HepG2 (cell line): ENCODE data around the gene INHBB. TPM values are rescaled to one million over a fixed set of nuclear protein-coding genes. Genes with fewer than 3 reads are reported as not detected.

Experiments
- ARID2 ChIP-seq: sonication (generic); formaldehyde crosslinking; IDR thresholded peaks from 2 replicates; pipeline ENCODE4 v1.8.1; 2022; ENCODE audit warnings: mild to moderate bottlenecking, missing genetic modification reagents, borderline replicate concordance
- BHLHE40 ChIP-seq: IDR thresholded peaks from 2 replicates; pipeline ENCODE4 v1.6.1; 2011; ENCODE audit warnings: low read length, improper control_type of control experiment
- DNMT3B ChIP-seq: conservative IDR thresholded peaks from 2 replicates; pipeline ENCODE4 v1.6.1; 2016; ENCODE audit warnings: missing biosample characterization, control low read depth
- HIVEP1 ChIP-seq: sonication (generic); formaldehyde crosslinking; IDR thresholded peaks from 2 replicates; pipeline ENCODE4 v1.4.0; 2020; ENCODE audit warnings: mild to moderate bottlenecking, missing genetic modification reagents
- JDP2 ChIP-seq: sonication (generic); formaldehyde crosslinking; IDR thresholded peaks from 2 replicates; pipeline ENCODE4 v1.8.1; 2022; ENCODE audit warnings: missing genetic modification reagents, borderline replicate concordance
- KDM3A ChIP-seq: IDR thresholded peaks from 2 replicates; pipeline ENCODE4 v1.6.1; 2018; ENCODE audit warnings: low read depth, missing compliant biosample characterization
- MIER3 ChIP-seq: IDR thresholded peaks from 2 replicates; pipeline ENCODE4 v1.6.1; 2016; ENCODE audit warnings: missing compliant biosample characterization, borderline replicate concordance
- MIXL1 ChIP-seq: IDR thresholded peaks from 2 replicates; pipeline ENCODE4 v1.6.1; 2016
- PAWR ChIP-seq: sonication (generic); formaldehyde crosslinking; IDR thresholded peaks from 2 replicates; pipeline ENCODE4 v1.4.0; 2020; ENCODE audit warnings: missing genetic modification reagents, mild to moderate bottlenecking, borderline replicate concordance
- PRPF4 ChIP-seq: fragments of 200-400 bp; formaldehyde crosslinking; IDR thresholded peaks from 2 replicates; pipeline ENCODE4 v1.6.1; 2016; ENCODE audit warnings: low read length, low read depth; ENCODE audit not compliant: poor library complexity, severe bottlenecking
- PTBP1 ChIP-seq: fragments of 200-400 bp; formaldehyde crosslinking; IDR thresholded peaks from 2 replicates; pipeline ENCODE4 v1.6.1; 2018; ENCODE audit warnings: low read length, low read depth; ENCODE audit not compliant: poor library complexity, severe bottlenecking
- RFX1 ChIP-seq: fragments of 450-650 bp; IDR thresholded peaks from 2 replicates; pipeline ENCODE4 v1.6.1; 2017
- SMARCE1 ChIP-seq: fragments of 450-650 bp; IDR thresholded peaks from 2 replicates; pipeline ENCODE4 v1.6.1; 2017; ENCODE audit warnings: borderline replicate concordance
- ZNF101 ChIP-seq: sonication (generic); formaldehyde crosslinking; IDR thresholded peaks from 2 replicates; pipeline ENCODE4 v1.4.0; 2020; ENCODE audit warnings: mild to moderate bottlenecking, low read depth, missing genetic modification reagents, borderline replicate concordance
- ZNF136 ChIP-seq: sonication (generic); formaldehyde crosslinking; IDR thresholded peaks from 2 replicates; pipeline ENCODE4 v1.8.1; 2022; ENCODE audit warnings: low read depth, mild to moderate bottlenecking, moderate library complexity, missing genetic modification reagents
- ZNF616 ChIP-seq: sonication (generic); formaldehyde crosslinking; IDR thresholded peaks from 2 replicates; pipeline ENCODE4 v1.5.0; 2020; ENCODE audit warnings: low read depth, mild to moderate bottlenecking, missing genetic modification reagents
- ZNF790 ChIP-seq: sonication (generic); formaldehyde crosslinking; IDR thresholded peaks from 2 replicates; pipeline ENCODE4 v1.8.0; 2022; ENCODE audit warnings: missing genetic modification reagents, mild to moderate bottlenecking, borderline replicate concordance
- ZNF816 ChIP-seq: sonication (generic); formaldehyde crosslinking; IDR thresholded peaks from 2 replicates; pipeline ENCODE4 v1.8.0; 2022; ENCODE audit warnings: missing genetic modification reagents, mild to moderate bottlenecking, borderline replicate concordance
- polyA plus RNA-seq, 8 experiments: library from polyadenylated mRNA; depleted of rRNA in 3 of 8; stranded (reverse) in 7 of 8; unstranded in 1 of 8; fragments of >200 nt; fragmentation: Illumina TruSeq in 4 of 8; extraction: Trizol in 4 of 8; gene quantifications; 2 replicates each; pipeline versions ENCODE4 v1.2.1 to v1.2.3, GENCODE V29; 2011 to 2016; ENCODE audit warnings: low read depth in 4 of 8, missing spikeins in 1 of 8, mixed read lengths in 1 of 8; ENCODE audit not compliant: insufficient read depth in 1 of 8
- total RNA-seq, 5 experiments: library from RNA; depleted of rRNA; stranded (reverse); fragments of >200 nt; fragmentation: Illumina TruSeq; extraction: Trizol; gene quantifications; 2 replicates each; pipeline ENCODE4 v1.2.3, GENCODE V29; 2016; ENCODE audit warnings: low read depth in 1 of 5
- TF ChIP-seq, protein P1 (sequence below): sonication (generic); formaldehyde crosslinking; IDR thresholded peaks from 2 replicates; pipeline ENCODE4 v1.5.0; 2020; ENCODE audit warnings: missing genetic modification reagents
- TF ChIP-seq, protein P2 (sequence below): sonication (generic); formaldehyde crosslinking; conservative IDR thresholded peaks from 2 replicates; pipeline ENCODE4 v1.8.0; 2022; ENCODE audit warnings: mild to moderate bottlenecking, moderate library complexity, missing genetic modification reagents
- TF ChIP-seq, protein P3 (sequence below): IDR thresholded peaks from 2 replicates; pipeline ENCODE4 v1.6.1; 2012; ENCODE audit warnings: low read depth, low read length, improper control_type of control experiment
- TF ChIP-seq, protein P4 (sequence below): sonication (generic); formaldehyde crosslinking; IDR thresholded peaks from 2 replicates; pipeline ENCODE4 v1.5.1; 2020; ENCODE audit warnings: mild to moderate bottlenecking, missing genetic modification reagents, moderate library complexity
- TF ChIP-seq, protein P5 (sequence below): sonication (generic); formaldehyde crosslinking; IDR thresholded peaks from 2 replicates; pipeline ENCODE4 v1.5.0; 2020; ENCODE audit warnings: missing genetic modification reagents

INHBB gene
- total and polyA plus RNA-seq, 2 of the 13 experiments (the other 11 are each of a cell fraction or from before 2014, with no cell fraction given) = 0.20 to 1.7 TPM

DNA sequence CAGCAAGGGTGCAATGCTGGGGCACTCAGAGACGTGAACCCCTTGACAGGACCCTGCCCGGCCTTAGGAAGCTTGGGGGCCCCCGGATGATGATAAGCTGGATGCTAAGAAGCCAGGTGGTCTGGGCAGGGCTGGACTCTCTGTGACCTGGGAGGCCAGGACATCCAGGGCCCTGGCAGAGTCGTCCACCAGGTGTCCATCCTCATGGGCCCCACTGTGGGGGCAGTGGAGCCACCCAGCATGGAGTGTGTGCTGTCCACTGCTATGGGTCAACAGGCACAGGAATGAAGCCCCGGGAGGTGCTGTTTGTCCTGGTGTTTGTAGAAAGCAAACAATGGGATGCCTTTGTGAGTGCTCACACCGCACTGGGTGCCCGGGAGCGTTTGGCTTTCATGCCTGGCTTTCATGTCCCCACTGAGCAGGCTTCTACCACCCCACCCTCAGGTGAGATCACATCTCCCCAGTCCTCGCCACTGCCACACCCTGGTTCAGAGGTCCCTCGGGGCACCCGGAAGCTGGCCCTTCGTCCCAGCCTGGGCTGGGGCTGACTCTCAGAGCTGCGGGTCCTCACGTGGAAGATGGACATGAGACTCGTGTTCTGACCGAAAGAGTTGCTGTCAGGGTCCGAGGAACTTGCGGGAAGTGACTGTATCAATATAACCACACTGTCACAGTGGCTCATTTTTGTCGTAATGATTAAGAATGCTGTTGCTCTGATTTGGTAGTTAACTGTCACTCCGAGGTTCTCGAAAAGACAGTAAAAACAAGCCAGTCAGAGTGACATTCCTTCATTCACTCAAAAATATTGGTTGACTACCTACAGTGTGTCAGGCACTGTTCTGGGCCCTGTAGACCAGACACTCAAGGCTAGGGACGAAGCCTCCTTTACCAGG is 53.3 kb downstream of the INHBB start (continued):
- TF ChIP-seq, protein P1, sequence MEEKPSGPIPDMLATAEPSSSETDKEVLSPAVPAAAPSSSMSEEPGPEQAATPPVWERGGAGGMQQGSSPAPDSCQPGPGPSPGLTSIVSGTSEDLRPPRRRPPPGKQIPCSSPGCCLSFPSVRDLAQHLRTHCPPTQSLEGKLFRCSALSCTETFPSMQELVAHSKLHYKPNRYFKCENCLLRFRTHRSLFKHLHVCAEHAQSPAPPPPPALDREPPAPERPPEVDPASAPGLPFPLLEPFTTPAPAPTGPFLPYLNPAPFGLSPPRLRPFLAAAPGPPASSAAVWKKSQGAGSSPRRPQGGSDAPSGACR (CRISPR knock-in tag) = no peak
- TF ChIP-seq ZNF101 (CRISPR knock-in tag) = no peak
- peak; percentile 87; the same call in 1 of the 2 replicates for TF ChIP-seq ARID2
- no peak for TF ChIP-seq PAWR (CRISPR knock-in tag)
- TF ChIP-seq, protein P2, sequence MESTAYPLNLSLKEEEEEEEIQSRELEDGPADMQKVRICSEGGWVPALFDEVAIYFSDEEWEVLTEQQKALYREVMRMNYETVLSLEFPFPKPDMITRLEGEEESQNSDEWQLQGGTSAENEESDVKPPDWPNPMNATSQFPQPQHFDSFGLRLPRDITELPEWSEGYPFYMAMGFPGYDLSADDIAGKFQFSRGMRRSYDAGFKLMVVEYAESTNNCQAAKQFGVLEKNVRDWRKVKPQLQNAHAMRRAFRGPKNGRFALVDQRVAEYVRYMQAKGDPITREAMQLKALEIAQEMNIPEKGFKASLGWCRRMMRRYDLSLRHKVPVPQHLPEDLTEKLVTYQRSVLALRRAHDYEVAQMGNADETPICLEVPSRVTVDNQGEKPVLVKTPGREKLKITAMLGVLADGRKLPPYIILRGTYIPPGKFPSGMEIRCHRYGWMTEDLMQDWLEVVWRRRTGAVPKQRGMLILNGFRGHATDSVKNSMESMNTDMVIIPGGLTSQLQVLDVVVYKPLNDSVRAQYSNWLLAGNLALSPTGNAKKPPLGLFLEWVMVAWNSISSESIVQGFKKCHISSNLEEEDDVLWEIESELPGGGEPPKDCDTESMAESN (CRISPR knock-in tag) = peak; percentile 93; the same call in 1 of the 2 replicates
- TF ChIP-seq ZNF790 (CRISPR knock-in tag) = no peak
- TF ChIP-seq MIER3 (CRISPR knock-in tag) = peak; percentile 95
- TF ChIP-seq PTBP1 = no peak
- TF ChIP-seq, protein P3, sequence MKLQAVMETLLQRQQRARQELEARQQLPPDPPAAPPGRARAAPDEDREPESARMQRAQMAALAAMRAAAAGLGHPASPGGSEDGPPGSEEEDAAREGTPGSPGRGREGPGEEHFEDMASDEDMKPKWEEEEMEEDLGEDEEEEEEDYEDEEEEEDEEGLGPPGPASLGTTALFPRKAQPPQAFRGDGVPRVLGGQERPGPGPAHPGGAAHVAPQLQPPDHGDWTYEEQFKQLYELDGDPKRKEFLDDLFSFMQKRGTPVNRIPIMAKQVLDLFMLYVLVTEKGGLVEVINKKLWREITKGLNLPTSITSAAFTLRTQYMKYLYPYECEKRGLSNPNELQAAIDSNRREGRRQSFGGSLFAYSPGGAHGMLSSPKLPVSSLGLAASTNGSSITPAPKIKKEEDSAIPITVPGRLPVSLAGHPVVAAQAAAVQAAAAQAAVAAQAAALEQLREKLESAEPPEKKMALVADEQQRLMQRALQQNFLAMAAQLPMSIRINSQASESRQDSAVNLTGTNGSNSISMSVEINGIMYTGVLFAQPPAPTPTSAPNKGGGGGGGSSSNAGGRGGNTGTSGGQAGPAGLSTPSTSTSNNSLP = no peak
- TF ChIP-seq ZNF816 (CRISPR knock-in tag) = peak; percentile 83; the same call in 1 of the 2 replicates
- TF ChIP-seq SMARCE1 = no peak
- TF ChIP-seq, protein P4, sequence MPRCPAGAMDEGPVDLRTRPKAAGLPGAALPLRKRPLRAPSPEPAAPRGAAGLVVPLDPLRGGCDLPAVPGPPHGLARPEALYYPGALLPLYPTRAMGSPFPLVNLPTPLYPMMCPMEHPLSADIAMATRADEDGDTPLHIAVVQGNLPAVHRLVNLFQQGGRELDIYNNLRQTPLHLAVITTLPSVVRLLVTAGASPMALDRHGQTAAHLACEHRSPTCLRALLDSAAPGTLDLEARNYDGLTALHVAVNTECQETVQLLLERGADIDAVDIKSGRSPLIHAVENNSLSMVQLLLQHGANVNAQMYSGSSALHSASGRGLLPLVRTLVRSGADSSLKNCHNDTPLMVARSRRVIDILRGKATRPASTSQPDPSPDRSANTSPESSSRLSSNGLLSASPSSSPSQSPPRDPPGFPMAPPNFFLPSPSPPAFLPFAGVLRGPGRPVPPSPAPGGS (CRISPR knock-in tag) = no peak; the same call in 1 of the 2 replicates
- no peak for TF ChIP-seq PRPF4
- TF ChIP-seq MIXL1 (CRISPR knock-in tag) = peak; percentile 23; the same call in 1 of the 2 replicates
- TF ChIP-seq BHLHE40 = peak; percentile 90
- TF ChIP-seq DNMT3B (CRISPR knock-in tag) = peak; percentile 85
- no peak for TF ChIP-seq RFX1
- TF ChIP-seq ZNF136 (CRISPR knock-in tag) = no peak
- peak; percentile 70 for TF ChIP-seq HIVEP1
- no peak for TF ChIP-seq KDM3A (CRISPR knock-in tag)
- no peak; the same call in 1 of the 2 replicates for TF ChIP-seq ZNF616 (CRISPR knock-in tag)
- TF ChIP-seq, protein P5, sequence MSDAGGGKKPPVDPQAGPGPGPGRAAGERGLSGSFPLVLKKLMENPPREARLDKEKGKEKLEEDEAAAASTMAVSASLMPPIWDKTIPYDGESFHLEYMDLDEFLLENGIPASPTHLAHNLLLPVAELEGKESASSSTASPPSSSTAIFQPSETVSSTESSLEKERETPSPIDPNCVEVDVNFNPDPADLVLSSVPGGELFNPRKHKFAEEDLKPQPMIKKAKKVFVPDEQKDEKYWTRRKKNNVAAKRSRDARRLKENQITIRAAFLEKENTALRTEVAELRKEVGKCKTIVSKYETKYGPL (CRISPR knock-in tag) = no peak
- no peak; the same call in 1 of the 2 replicates for TF ChIP-seq JDP2 (CRISPR knock-in tag)
